OCI-LY1 (cell line): ENCODE results near the gene YEATS4.

Source experiments
- EZH2 ChIP-seq: fragments of 200-600 bp; sonication (generic), shearing (Covaris generic); IDR thresholded peaks from 2 replicates; pipeline ENCODE4 v1.8.0; 2017; ENCODE audit warnings: borderline replicate concordance, mixed run types, mild to moderate bottlenecking, antibody characterized with exemption, low read length, moderate library complexity, mixed read lengths
- TF ChIP-seq, protein P1 (sequence below): fragments of 200-600 bp; sonication (generic), shearing (Covaris generic); IDR thresholded peaks from 2 replicates; pipeline ENCODE4 v1.5.1; 2017; ENCODE audit warnings: mild to moderate bottlenecking, antibody characterized with exemption, low read length, moderate library complexity, mixed read lengths

GRCh38 chr12:69440016-69440415 lies 80.5 kb downstream of the YEATS4 start:
- TF ChIP-seq, protein P1, sequence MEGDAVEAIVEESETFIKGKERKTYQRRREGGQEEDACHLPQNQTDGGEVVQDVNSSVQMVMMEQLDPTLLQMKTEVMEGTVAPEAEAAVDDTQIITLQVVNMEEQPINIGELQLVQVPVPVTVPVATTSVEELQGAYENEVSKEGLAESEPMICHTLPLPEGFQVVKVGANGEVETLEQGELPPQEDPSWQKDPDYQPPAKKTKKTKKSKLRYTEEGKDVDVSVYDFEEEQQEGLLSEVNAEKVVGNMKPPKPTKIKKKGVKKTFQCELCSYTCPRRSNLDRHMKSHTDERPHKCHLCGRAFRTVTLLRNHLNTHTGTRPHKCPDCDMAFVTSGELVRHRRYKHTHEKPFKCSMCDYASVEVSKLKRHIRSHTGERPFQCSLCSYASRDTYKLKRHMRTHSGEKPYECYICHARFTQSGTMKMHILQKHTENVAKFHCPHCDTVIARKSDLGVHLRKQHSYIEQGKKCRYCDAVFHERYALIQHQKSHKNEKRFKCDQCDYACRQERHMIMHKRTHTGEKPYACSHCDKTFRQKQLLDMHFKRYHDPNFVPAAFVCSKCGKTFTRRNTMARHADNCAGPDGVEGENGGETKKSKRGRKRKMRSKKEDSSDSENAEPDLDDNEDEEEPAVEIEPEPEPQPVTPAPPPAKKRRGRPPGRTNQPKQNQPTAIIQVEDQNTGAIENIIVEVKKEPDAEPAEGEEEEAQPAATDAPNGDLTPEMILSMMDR: no peak
- TF ChIP-seq EZH2: no peak
